ENCODE results near the gene ERLIN1.

GRCh38 chr10:100106865-100107264, 79.0 kb downstream of the ERLIN1 start:
- TF ChIP-seq CTCF (conservative IDR thresholded peaks at IDR 0.05) (no peak), EZH2 (IDR thresholded peaks at IDR 0.05; ENCODE audit: low read depth) (no peak)

Measured in PC-9 (cell line).